Amygdala (tissue), 56 donors: ENCODE results near the gene EIF1B.

ENCODE experiments used
- DNase-seq, 56 donors: peaks; one replicate each; lab custom pipeline; 2025; lab: John Stamatoyannopoulos, UW

The EIF1B gene

GRCh38 chr3:40307176-40307575 lies 2.3 kb upstream of the EIF1B start:
- DNase-seq, result no peak

- peak in 3 of 56 donors; percentile 28 to 58 (median 58) for DNase-seq
These were observed 636 bp upstream of the EIF1B start for GRCh38 chr3:40308725-40309417.

- peak in 35 of 56 donors; percentile 2 to 71 (median 49) for DNase-seq
These were observed 603 bp downstream of the EIF1B start for GRCh38 chr3:40309925-40310695.

GRCh38 chr3:40310705-40311104 lies 1.2 kb downstream of the EIF1B start:
- DNase-seq, result peak in 1 of 56 donors; percentile 12

- DNase-seq, result no peak
These were observed 3.2 kb downstream of the EIF1B start for GRCh38 chr3:40312661-40313226.

GRCh38 chr3:40313975-40314860 lies 4.7 kb downstream of the EIF1B start:
- DNase-seq, result no peak

- DNase-seq, result peak in 21 of 56 donors; percentile 4 to 74 (median 20)
These were observed 7.8 kb downstream of the EIF1B start for GRCh38 chr3:40317061-40317855.

- no peak for DNase-seq
These were observed 12.3 kb downstream of the EIF1B start for GRCh38 chr3:40321818-40322217.

- no peak for DNase-seq
These were observed 14.4 kb downstream of the EIF1B start for GRCh38 chr3:40323946-40324345.

- no peak for DNase-seq
These were observed 15.1 kb downstream of the EIF1B start for GRCh38 chr3:40324621-40325020.

GRCh38 chr3:40325465-40325864 lies 16.0 kb downstream of the EIF1B start:
- no peak for DNase-seq

- DNase-seq, result no peak
These were observed 18.9 kb downstream of the EIF1B start for GRCh38 chr3:40328374-40328773.

- DNase-seq, result no peak
These were observed 19.6 kb downstream of the EIF1B start for GRCh38 chr3:40329071-40329470.

GRCh38 chr3:40332684-40333083 lies 23.2 kb downstream of the EIF1B start:
- DNase-seq, result no peak

GRCh38 chr3:40333416-40333815 lies 23.9 kb downstream of the EIF1B start:
- no peak for DNase-seq

- no peak for DNase-seq
These were observed 24.3 kb downstream of the EIF1B start for GRCh38 chr3:40333852-40334251.

GRCh38 chr3:40336101-40336500 lies 26.6 kb downstream of the EIF1B start:
- DNase-seq, result no peak

- no peak for DNase-seq
These were observed 27.1 kb downstream of the EIF1B start for GRCh38 chr3:40336511-40337135.
